Renal pelvis (tissue), 4 donors: ENCODE data around the gene FCAR. TPM values are rescaled to one million over a fixed set of nuclear protein-coding genes. Genes with fewer than 3 reads are reported as not detected.
"Not testable (repeated sequence)": the region's sequence is repeated elsewhere in the genome, so short reads cannot be mapped to it uniquely, and the experiment has no call there.

Source experiments
- DNase-seq: peaks from one replicate; pipeline ENCODE4 v3.0.0-alpha.2; 2013
- polyA plus RNA-seq, 3 donors: library from polyadenylated mRNA; unstranded; fragments of 120-200 nt; gene quantifications; one replicate each; pipeline ENCODE4 v1.2.1, GENCODE V29; 2013; ENCODE audit not compliant: insufficient read length in 3 of 3

Gene FCAR
- polyA plus RNA-seq, 3 donors, result 0.21 to 0.31 (median 0.29) TPM

DNA sequence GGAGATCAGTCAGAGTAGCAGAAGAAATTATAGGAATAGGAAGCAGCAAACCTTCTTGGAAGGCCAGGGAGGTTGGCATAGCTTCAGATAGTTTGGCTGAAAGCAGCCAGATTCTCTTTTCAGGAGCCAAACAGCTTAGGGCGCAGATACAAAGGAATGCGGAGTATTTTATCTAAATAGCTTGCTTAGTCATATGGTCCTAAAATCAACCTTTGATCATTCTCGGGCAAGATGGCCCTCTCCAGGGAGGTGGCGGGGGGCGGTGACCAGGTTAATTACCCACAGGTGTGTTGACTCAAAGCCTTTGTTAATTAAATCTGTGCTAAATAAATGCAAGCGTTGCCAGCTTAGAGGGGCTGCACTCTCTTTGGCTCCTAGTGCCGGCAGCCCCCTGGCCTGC is 19.4 kb downstream of the FCAR start:
- DNase-seq, result no peak

DNA sequence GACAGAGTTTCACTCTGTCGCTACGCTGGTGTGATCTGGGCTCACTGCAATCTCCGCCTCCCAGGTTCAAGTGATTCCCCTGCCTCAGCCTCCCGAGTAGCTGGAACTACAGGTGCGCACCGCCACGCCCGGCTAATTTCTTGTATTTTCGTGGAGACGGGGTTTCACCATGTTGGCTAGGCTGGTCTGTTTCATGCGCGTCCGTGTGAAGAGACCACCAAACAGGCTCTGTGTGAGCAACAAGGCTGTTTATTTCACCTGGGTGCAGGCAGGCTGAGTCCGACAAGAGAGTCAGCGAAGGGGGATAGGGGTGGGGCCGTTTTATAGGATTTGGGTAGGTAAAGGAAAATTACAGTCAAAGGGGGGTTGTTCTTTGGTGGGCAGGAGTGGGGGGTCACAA is 20.1 kb downstream of the FCAR start:
- not testable (repeated sequence) for DNase-seq

DNA sequence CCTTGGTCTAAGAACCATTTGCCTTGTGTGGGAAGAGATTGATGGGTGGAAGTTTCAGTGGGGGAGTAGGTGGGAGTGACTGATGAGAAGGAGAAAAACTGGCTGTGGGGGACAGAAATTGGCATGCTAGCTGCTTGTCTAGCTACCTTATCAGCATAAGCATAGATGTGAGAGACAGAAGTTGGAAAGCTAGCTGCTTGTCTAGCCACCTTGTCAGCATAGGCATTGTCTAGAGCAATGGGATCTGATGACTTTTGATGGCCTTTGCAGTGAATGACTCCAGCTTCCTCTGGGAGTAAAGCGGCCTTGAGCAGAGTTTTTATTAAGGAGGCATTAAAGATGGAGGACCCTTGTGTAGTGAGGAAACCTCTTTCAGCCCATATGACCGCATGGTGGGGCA is 22.0 kb downstream of the FCAR start:
- no peak for DNase-seq

DNA sequence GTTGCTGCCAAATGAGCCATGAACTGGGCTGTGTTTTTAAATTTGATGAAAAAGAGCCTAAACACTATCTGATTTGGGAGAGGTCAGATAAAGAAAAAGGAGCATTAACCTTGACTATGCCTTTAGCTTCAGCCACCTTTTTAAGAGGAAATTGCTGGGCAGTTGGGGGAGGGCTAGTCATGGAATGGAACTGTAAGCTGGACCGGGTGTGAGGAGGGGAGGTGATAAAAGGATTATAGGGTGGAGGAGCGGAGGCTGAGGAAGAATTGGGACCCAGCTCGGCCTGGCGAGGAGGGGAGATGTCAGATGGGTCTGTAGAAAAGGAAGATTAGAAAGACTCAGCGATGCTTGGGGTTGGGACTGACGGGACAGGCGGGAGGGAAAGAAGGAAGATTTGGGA is 24.6 kb downstream of the FCAR start:
- DNase-seq, result not testable (repeated sequence)

DNA sequence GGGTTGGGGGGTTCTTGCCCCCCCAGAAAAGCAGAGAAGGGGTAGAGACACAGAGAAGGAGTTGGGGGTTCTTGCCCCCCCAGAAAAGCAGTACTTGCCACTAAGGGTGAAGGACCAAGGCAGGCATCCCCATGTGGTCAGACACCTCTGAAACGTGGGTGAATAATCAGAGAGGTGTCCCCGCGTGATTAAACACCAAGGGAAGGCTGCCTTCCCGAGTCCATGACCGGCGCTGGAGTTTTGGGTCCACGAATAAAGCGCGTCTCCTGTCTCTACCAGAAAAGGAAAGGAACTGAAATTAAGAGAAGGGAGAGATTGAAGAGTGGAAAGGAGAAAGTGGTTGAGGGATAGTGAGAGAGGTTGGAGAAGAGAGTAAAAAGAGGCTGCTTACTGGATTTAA is 25.6 kb downstream of the FCAR start:
- not testable (repeated sequence) for DNase-seq

DNA sequence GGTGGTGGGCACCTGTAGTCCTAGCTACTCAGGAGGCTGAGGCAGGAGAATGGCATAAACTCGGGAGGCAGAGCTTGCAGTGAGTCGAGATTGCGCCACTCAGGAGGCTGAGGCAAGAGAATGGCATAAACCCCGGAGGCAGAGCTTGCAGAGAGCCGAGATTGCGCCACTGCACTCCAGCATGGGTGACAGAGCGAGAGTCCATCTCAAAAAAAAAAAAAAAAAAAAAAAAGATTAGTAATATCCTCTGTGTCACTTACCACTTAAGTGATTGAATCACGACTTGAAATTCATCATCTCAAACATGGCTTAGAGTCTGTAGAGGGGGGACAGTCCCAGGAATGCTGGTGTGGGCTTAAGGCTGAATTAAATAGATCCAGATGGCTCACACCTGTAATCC is 27.1 kb downstream of the FCAR start:
- not testable (repeated sequence) for DNase-seq

DNA sequence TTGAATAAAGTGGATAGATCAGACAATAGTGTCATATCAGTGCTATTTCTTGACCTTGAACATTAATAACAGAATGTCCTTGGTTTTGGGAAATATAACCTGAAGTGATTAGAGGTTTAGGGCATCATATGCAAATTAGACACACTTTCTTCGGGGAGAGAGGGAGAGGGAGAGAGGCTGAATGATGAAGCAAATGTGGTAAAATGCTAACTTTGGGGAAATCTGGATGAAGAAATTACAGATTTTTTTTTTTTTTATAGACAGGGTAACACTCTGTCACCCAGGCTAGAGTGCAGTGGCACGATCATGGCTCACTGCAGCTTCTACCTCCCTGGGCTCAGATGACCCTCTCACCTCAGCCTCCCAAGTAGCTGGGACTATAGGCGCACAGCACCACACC is 28.0 kb downstream of the FCAR start:
- no peak for DNase-seq

DNA sequence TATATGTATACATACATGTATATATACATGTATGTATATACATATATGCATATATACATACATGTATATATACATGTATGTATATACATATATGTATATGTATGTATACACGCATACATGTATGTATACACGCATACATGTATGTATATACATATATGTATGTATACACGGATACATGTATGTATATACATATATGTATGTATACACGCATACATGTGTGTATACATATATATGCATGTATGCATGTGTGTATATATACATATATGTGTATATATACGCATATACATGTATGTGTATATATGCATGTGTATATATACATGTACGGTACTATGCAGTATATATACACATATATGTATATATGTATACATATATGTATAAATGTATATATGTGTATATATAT is 29.3 kb downstream of the FCAR start:
- no peak for DNase-seq

DNA sequence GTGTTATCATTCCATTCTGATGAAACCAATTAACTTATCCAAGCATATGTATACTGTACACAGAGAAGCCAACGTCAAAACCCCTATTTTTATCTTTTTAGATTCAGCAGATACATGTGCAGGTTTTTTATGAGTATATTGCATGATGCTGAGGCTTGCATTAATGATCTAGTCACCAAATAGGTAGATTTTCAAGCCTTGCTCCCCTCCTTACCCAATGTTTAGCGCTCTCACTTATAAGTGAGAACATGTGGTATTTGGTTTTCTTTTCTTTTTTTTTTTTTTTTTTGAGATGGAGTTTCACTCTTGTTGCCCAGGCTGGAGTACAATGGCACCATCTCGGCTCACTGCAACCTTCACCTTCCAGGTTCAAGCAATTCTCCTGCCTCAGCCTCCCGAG is 30.2 kb downstream of the FCAR start:
- DNase-seq, result not testable (repeated sequence)

DNA sequence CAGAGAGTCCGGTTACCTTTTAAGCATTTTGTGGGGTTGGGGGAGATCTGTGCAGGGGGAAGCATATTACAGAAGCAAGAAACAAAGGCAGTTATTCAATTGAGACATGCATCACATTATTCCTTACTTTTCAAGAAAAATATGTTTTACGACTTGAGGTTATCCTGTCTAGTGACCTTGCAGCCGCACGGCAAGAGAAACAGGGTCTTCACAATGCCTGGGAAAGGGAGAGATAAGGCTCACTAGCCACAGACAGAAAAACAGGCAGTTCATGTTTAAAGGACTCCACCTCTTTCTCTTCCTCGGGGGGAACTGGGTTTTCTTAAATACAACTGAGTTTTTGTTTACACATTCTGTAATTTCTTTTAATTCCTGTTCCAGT is 31.4 kb downstream of the FCAR start:
- no peak for DNase-seq

DNA sequence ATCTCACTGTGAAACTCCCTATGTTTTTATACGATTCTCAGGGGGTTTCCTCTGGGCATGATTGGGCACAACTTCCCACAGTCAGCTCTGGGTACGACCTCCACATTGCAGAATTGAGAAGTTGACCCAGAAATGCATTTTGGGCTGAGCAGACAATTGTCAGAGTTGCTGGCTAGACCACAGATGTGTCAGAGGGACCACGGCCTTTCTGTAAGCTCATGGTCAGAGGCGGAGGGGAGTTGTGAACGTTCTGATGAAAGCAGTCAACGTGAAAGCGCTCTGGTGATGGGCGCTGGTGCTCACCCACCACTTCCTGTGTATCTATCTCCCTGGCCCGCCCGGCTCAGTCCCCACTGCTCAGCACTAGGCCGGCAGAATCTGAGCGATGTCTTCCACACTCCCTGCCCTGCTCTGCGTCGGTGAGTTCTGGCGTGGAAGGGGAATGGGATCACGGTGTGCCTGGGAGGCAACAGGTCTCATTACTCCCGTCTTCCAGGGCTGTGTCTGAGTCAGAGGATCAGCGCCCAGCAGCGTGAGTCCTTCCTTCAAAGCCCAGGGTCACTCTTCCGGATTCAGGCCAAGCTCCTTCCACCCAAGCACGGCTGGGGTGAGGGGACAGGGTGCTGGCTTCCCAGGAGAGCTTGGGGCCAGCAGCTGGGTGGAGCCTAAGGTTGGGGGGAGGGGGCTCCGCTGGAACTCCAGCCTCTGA is 31.9 kb downstream of the FCAR start, which contains the start of gene NCR1:
NCR1 (plus strand) TSS at position 346 of the 709 bp plus-strand sequence; CDS start at position 386, 40 bp downstream.
- DNase-seq, result no peak

DNA sequence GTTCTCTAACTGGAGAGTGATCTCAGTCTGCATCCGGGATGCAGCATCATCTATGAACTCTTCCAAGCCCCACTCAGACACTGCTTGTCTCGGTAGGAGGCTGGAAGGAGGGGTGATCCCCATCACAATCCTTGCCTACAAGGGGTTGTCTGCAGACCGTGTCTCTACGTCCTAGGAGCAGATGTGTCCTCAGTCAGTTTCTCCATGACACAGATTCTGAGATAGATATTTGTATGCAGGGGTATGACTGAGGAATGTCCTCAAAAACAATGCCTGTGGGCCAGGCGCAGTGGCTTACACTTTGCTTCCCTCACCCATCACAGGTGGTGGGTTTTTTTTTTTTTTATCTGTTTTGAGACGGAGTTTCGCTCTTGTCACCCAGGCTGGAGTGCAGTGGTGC is 32.8 kb downstream of the FCAR start:
- no peak for DNase-seq

DNA sequence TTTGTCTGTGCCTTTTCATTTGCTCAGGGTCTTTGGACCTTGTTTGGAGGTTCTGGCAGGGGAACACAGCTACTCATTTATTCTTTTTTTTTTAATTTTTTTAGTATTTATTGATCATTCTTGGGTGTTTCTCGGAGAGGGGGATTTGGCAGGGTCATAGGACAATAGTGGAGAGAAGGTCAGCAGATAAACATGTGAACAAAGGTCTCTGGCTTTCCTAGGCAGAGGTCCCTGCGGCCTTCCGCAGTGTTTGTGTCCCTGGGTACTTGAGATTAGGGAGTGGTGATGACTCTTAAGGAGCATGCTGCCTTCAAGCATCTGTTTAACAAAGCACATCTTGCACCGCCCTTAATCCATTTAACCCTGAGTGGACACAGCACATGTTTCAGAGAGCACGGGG is 33.9 kb downstream of the FCAR start:
- DNase-seq, result not testable (repeated sequence)

DNA sequence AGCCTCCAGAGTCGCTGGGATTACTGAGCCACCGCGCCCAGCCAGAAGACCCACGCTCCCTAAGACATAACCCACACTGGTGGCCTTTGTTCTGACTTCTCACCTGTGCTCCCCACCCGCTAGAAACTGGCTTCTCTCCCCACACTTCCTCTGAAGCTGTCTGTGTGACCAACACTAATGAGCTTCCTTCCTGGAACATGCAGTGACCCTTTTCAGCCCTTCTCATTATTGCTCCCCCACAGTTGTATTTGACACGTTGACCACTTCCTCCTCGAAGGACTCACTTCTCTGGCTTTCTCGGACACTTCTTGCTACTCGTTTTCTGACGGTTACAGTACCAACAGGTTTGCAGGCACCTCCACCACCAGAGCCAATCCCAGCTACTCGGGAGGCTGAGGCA is 42.8 kb downstream of the FCAR start:
- DNase-seq, result no peak

DNA sequence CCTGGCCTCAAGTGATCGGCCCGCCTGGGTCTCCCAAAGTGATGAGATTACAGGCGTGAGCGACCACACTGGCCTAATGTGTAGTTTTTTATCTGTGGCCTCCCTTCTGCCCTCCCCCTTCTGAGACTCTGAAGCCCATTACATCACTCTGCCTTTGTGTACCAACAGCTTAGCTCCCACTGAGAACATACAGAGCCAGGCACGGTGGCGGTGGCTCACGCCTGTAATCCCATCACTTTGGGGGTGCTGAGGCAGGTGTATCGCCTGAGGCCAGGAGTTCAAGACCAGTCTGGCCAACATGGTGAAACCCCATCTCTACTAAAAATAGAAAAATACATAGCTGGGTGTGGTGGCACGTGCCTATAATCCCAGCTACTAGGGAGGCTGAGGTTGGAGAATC is 44.5 kb downstream of the FCAR start:
- DNase-seq, result no peak

DNA sequence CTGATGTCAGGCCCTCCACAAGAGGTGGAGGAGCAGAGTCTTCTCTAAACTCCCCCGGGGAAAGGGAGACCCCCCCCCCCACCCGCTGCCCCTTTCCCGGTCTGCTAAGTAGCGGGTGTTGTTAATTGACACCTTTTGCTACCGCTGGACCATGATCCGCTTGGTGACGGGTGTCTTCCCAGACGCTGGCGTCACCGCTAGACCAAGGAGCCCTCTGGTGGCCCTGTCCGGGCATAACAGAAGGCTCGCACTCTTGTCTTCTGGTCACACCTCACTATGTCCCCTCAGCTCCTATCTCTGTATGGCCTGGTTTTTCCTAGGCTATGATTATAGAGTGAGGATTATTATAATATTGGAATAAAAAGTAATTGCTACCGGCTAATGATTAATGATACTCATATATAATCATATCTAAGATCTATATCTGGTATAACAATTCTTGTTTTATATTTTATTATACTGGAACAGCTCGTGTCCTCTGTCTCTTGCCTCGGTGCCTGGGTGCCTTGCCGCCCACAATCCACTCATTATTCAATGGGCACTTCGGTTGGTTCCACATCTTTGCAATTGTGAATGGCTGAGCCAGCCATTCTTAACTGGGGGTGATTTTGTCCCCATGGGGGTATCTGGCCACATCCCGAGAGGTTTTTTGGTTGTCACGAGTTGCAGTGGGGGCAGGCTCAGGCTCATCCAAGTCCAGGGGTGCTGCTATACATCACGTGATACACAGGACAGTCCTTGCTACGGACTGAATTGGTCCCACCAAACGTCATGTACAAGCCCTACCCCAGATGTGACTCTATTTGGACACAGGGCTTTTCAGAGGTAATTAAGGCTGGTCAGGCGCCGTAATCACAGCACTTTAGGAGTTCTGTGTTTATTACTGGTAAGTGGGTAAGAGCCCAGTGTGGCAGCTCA is 45.9 kb downstream of the FCAR start:
- not testable (repeated sequence) for DNase-seq

DNA sequence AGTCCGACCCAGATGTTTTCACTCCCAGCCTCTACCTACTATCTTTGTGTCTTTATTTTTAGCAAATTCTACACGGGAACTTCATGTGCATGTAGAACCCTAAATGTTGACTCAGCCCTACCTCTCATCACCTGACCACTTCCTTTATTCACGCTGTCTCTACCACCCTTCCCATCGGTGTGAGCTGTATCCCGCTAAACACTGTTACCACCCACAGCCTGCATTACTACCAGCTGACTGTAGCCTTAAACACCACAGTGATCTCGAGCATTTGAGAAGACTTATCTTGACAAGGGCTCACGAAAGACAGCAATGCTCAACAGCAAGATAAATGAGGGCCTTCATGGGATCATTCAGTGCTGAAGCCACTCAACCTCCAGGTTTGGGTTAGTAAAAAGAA is 47.0 kb downstream of the FCAR start:
- no peak for DNase-seq

DNA sequence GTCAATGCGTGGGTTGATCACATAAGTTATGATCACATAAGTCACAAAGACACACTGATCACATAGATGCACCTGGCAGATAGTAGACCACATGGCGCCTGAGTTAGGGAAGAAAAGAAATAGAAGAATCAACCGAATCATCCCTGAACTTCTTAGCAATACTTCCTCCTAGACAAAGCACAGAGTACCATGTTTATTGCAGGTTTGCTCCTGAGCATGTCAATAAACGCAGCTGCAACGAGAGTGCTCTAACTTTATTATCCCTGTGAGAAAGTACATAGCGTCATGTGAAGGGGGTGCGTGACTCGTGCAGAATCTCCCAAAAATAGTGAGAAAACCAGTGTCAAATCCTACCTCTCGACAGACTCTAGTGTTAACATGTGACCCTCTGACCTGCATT is 49.2 kb downstream of the FCAR start:
- DNase-seq, result no peak

DNA sequence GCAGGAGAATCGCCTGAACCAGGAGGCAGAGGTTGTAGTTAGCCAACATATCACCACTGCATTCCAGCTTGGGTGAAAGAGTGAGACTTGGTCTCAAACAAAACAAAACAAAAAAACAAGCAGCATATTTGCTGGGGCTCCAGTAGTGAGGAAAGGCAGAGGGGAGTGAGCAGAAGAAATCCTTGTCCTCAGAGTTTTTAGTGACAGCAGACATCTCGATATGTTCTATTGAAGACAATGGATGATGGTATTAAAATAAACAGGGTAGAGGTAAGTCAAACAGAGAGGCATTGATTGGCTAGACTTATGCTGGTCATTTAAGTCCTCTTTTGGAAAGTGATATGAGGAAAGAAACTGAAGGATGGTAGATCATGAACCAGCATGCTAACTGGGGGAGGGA is 54.3 kb downstream of the FCAR start:
- no peak for DNase-seq

DNA sequence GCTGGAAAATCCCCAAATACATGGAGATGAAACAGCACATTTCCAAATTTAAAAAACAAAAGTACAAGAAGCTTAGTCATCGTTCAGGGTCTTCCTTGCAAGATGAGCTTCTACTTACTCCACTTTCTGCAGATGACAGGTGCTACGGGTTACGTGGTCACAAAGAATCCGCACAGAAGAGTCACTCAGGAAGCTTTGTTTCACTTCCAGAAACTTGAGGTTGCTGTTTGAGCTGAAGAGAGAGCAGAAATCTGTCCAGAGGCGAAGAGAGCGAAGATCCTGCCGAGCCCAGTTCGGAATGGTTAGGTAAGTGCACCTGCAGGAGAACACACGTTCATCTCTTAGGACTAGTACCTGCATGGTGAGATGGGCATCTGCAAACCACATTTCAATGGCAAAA is 63.9 kb downstream of the FCAR start:
- no peak for DNase-seq

DNA sequence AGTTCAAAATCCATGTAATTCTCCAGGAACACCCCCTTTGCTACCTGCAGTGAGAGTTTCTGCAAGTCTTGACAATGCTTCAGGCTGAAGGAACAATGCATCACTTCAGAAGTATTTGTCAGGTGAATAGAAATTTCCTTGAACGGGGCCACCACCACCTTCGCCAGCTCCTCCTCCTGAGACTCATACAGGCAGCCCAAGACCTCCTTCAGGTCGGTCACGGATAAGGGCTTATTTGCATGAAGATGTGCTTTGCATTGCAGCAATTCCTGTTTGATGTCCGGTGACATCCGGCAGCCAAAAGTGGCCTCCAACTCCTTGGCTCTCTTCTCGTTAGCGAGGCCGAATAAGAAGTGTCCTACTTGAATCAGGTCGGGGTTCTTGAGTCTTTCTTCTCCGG is 64.9 kb downstream of the FCAR start:
- no peak for DNase-seq

DNA sequence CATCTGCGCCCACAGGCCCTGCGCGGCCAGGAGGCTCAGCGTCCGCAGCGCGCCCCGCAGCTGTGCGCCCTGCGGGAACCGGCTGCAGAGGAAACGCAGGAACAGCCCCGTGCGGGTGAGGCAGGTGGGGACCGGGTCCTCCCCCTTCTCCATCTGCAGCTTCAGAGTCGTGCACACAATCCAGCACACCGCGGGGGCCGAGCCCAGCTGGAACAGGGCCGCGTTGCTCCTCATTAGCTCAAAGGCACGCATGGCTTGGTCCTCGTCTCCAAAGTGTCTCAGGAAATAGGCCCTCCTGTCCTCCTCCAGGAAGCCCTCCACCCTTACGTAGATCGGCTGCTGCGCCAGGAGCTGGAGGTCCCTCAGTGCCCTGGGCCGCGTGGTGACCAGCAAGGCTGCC is 65.5 kb downstream of the FCAR start:
- not testable (repeated sequence) for DNase-seq
